Testis (tissue), 2 donors: ENCODE measurements around the gene ZNG1F.
"Not testable (repeated sequence)": the region's sequence is repeated elsewhere in the genome, so short reads cannot be mapped to it uniquely, and the experiment has no call there.

ENCODE experiments used
- CTCF ChIP-seq, 3 experiments: fragments of 450-650 bp in 2 of 3; fragments of 200-600 bp in 1 of 3; sonication (generic) in 1 of 3; IDR thresholded peaks; one replicate each; pipeline ENCODE4 v1.5.1; 2016 to 2019; ENCODE audit warnings: antibody characterized with exemption in 3 of 3, mild to moderate bottlenecking in 2 of 3, moderate library complexity in 1 of 3
- POLR2A ChIP-seq: fragments of 450-650 bp; IDR thresholded peaks from one replicate; pipeline ENCODE4 v1.6.1; 2017; ENCODE audit warnings: antibody characterized with exemption, mild to moderate bottlenecking, moderate library complexity

GRCh38 chr9:41100508-41100907, 88.6 kb downstream of the ZNG1F start:
- TF ChIP-seq CTCF (IDR thresholded peaks at IDR 0.05); POLR2A: not testable (repeated sequence)
